ENCODE data around the gene SYT14.

Gene SYT14

GRCh38 chr1:209929751-209930150 is 8.3 kb upstream of the SYT14 start:
- Histone ChIP-seq H3F3A (ENCODE audit: low read depth) (no peaks in the 10 kb centered on the region), H3K4me3 (ENCODE audit: low read length, poor library complexity, severe bottlenecking) (no peak overlapping the region)
- TF ChIP-seq EZH2phosphoT487 (IDR thresholded peaks at IDR 0.05; ENCODE audit: borderline replicate concordance), result no peak

GRCh38 chr1:209931141-209931540 is 6.9 kb upstream of the SYT14 start:
- Histone ChIP-seq H3K4me3 (ENCODE audit: low read length, poor library complexity, severe bottlenecking) (no peak overlapping the region), H3K4me1 (ENCODE audit: insufficient read depth, low read length, poor library complexity, severe bottlenecking) (no peaks in the 10 kb centered on the region), H3K9ac (ENCODE audit: low read depth, low read length, poor library complexity, severe bottlenecking) (no peak overlapping the region), H2AFZ (ENCODE audit: low read length) (no peak overlapping the region), H3K9me2 (replicated peaks; ENCODE audit: low read depth, low read length) (no peaks in the 10 kb centered on the region), H3K79me2 (ENCODE audit: insufficient read depth, low read length) (no peaks in the 10 kb centered on the region), H4K20me1 (ENCODE audit: insufficient read depth, low read length, poor library complexity, severe bottlenecking) (no peaks in the 10 kb centered on the region), H3K4me2 (ENCODE audit: low read depth, low read length, poor library complexity, severe bottlenecking) (no peak overlapping the region), H3K9me3 (ENCODE audit: insufficient read depth, low read depth, low read length) (no peaks in the 10 kb centered on the region), H3F3A (ENCODE audit: low read depth) (no peaks in the 10 kb centered on the region), H3K36me3 (ENCODE audit: insufficient read depth, low read length) (no peaks in the 10 kb centered on the region), H3K27me3 (ENCODE audit: insufficient read depth, low read length, poor library complexity, severe bottlenecking) (no peaks in the 10 kb centered on the region)
- no peak for TF ChIP-seq EZH2phosphoT487 (IDR thresholded peaks at IDR 0.05; ENCODE audit: borderline replicate concordance)
- TF ChIP-seq CTCF (conservative IDR thresholded peaks at IDR 0.05; ENCODE audit: low read length), result no peak

More at GRCh38 chr1:209929751-209930150, 8.3 kb upstream of the SYT14 start:
- no peaks in the 10 kb centered on the region for H3K9me3 ChIP-seq (ENCODE audit: insufficient read depth, low read depth, low read length)
- no peaks in the 10 kb centered on the region for H3K27me3 ChIP-seq (ENCODE audit: insufficient read depth, low read length, poor library complexity, severe bottlenecking)
- no peak overlapping the region for H3K4me2 ChIP-seq (ENCODE audit: low read depth, low read length, poor library complexity, severe bottlenecking)
- no peaks in the 10 kb centered on the region for H4K20me1 ChIP-seq (ENCODE audit: insufficient read depth, low read length, poor library complexity, severe bottlenecking)
- no peaks in the 10 kb centered on the region for H3K36me3 ChIP-seq (ENCODE audit: insufficient read depth, low read length)
- no peak overlapping the region for H3K9ac ChIP-seq (ENCODE audit: low read depth, low read length, poor library complexity, severe bottlenecking)
- no peak overlapping the region for H2AFZ ChIP-seq (ENCODE audit: low read length)
- no peaks in the 10 kb centered on the region for H3K4me1 ChIP-seq (ENCODE audit: insufficient read depth, low read length, poor library complexity, severe bottlenecking)
- no peaks in the 10 kb centered on the region for H3K79me2 ChIP-seq (ENCODE audit: insufficient read depth, low read length)
- H3K9me2 ChIP-seq (replicated peaks; ENCODE audit: low read depth, low read length), result no peaks in the 10 kb centered on the region

DNA sequence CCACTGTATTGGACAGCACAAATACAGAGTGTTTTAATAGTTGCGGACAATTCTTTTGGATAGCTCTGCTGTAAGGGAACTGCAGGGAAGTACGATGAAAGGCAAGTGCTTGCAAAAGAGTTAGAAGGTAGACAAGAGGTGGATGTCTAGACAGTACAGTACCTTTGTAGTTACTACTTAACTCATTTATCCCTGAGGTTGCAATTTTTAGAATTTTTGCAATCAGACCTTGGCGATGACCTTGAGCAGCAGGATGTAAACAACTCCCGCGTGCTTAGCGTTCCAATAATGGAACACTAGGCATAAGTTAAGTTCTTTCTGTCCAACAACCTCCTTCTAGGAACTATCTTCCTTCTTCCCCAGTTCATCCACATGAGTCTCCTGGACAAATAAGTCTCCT is 1.9 kb upstream of the SYT14 start:
- TF ChIP-seq CTCF (conservative IDR thresholded peaks at IDR 0.05; ENCODE audit: low read length), result no peak
- no peak for TF ChIP-seq EZH2phosphoT487 (IDR thresholded peaks at IDR 0.05; ENCODE audit: borderline replicate concordance)
- no peaks in the 10 kb centered on the region for H3K4me1 ChIP-seq (ENCODE audit: insufficient read depth, low read length, poor library complexity, severe bottlenecking)
- H3K79me2 ChIP-seq (ENCODE audit: insufficient read depth, low read length), result no peaks in the 10 kb centered on the region
- H3K4me3 ChIP-seq (ENCODE audit: low read length, poor library complexity, severe bottlenecking), result no peak overlapping the region
- no peaks in the 10 kb centered on the region for H3K36me3 ChIP-seq (ENCODE audit: insufficient read depth, low read length)
- H3K9me2 ChIP-seq (replicated peaks; ENCODE audit: low read depth, low read length), result no peaks in the 10 kb centered on the region
- no peak overlapping the region for H2AFZ ChIP-seq (ENCODE audit: low read length)
- H3K9me3 ChIP-seq (ENCODE audit: insufficient read depth, low read depth, low read length), result no peaks in the 10 kb centered on the region
- H3K4me2 ChIP-seq (ENCODE audit: low read depth, low read length, poor library complexity, severe bottlenecking), result no peak overlapping the region
- no peaks in the 10 kb centered on the region for H3F3A ChIP-seq (ENCODE audit: low read depth)
- no peaks in the 10 kb centered on the region for H4K20me1 ChIP-seq (ENCODE audit: insufficient read depth, low read length, poor library complexity, severe bottlenecking)
- no peaks in the 10 kb centered on the region for H3K27me3 ChIP-seq (ENCODE audit: insufficient read depth, low read length, poor library complexity, severe bottlenecking)
- no peak overlapping the region for H3K9ac ChIP-seq (ENCODE audit: low read depth, low read length, poor library complexity, severe bottlenecking)

- no peaks in the 10 kb centered on the region for H3K4me1 ChIP-seq (ENCODE audit: insufficient read depth, low read length, poor library complexity, severe bottlenecking)
- no peak overlapping the region for H2AFZ ChIP-seq (ENCODE audit: low read length)
- H3K9me2 ChIP-seq (replicated peaks; ENCODE audit: low read depth, low read length), result no peaks in the 10 kb centered on the region
- no peaks in the 10 kb centered on the region for H3K27me3 ChIP-seq (ENCODE audit: insufficient read depth, low read length, poor library complexity, severe bottlenecking)
- no peak overlapping the region for H3K9ac ChIP-seq (ENCODE audit: low read depth, low read length, poor library complexity, severe bottlenecking)
- no peaks in the 10 kb centered on the region for H3K36me3 ChIP-seq (ENCODE audit: insufficient read depth, low read length)
- no peaks in the 10 kb centered on the region for H3F3A ChIP-seq (ENCODE audit: low read depth)
- no peaks in the 10 kb centered on the region for H4K20me1 ChIP-seq (ENCODE audit: insufficient read depth, low read length, poor library complexity, severe bottlenecking)
- TF ChIP-seq CTCF (conservative IDR thresholded peaks at IDR 0.05; ENCODE audit: low read length) (no peak), EZH2phosphoT487 (IDR thresholded peaks at IDR 0.05; ENCODE audit: borderline replicate concordance) (no peak)
- H3K79me2 ChIP-seq (ENCODE audit: insufficient read depth, low read length), result no peaks in the 10 kb centered on the region
- H3K4me3 ChIP-seq (ENCODE audit: low read length, poor library complexity, severe bottlenecking), result no peak overlapping the region
- no peaks in the 10 kb centered on the region for H3K9me3 ChIP-seq (ENCODE audit: insufficient read depth, low read depth, low read length)
- H3K4me2 ChIP-seq (ENCODE audit: low read depth, low read length, poor library complexity, severe bottlenecking), result no peak overlapping the region
Observed at GRCh38 chr1:209945377-209945776, 7.4 kb downstream of the SYT14 start.
